HG02610 (cell line): Measurements from ENCODE around the gene GRIP2.

Experiments used
- ATAC-seq: cut with Tn5 transposase; IDR thresholded peaks from one replicate; pipeline ENCODE4 v1.9.1; 2021; ENCODE audit warnings: mild to moderate bottlenecking, moderate library complexity; ENCODE audit not compliant: unreplicated experiment

Gene GRIP2

DNA sequence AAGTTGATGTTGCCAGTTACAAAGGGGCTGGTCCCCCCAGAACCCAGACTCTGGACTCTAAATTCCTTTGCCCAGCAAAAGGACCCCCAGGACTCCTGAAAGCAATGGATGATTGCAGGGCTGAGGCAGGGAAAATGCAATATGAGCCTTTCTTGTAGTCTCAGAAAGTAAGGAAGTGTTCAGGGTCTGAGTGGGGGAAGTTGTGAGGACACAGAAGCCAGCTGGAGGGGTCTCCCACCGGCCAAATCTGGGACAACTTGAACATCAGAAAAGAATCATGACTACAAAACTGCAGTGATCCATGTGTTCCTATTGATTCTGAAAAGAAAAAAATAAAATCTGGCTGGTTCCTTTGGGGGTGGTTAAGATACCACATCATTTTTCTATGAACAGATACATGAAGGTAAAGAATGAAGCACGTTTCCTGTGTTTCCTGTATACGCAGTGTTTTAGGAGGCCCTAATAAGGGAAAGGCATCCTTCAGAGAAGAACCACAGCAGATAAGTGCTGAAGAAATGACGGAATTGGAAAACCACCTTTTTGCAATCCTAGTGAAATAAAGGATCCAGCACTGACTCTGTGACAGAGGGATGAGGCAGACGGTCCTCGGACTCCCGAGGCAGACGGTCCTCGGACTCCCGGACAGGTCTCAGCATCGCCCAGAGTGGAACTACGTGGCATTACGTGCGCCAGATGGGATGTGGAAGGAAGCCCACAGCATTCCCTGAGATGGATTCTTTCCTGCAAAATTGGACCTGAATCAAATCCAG is 22.2 kb upstream of the GRIP2 start:
- no peak for ATAC-seq

DNA sequence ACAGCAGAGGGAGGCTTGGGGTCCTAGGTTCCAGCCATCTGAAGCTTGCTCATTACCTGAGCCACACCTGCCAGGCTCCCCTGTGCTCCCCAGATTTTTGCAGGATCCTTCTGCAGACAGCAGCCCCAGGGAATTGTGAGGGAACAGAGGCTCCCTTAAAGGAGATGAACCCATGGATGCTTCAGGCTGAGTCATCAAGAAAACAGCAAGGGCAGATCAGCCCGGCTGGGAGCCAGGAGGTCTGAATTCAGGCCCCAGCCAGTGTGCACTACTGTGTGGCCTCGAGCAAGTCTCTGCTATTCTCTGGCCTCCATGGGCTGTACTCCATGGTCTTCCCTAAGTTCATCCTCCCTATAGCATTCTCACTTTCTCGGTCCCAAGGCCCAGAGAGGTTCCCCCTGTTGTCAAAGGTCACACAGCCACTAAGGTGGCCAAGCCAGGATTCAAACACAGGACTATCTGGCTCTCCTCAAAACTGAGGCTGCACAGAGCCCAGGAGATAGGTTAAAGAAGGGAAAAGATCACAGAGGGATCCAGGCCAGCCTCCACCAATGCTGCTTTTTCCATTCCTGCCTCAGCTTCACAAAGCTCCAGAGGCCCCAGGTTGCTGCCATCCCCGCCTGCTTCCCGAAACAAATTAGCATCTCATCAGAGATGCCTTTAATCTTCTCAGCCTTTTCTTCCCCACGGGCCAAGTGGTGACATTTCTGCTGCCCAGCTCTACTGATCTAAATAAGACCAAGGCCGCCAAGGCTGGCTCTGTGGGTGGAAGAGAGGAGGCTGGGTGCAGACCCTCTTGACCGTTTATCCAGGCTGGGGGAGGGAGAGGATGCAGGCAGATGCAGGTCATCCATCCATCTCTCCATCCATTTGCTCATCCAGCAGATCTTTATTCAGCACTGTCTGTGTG is 21.2 kb upstream of the GRIP2 start:
- no peak for ATAC-seq

DNA sequence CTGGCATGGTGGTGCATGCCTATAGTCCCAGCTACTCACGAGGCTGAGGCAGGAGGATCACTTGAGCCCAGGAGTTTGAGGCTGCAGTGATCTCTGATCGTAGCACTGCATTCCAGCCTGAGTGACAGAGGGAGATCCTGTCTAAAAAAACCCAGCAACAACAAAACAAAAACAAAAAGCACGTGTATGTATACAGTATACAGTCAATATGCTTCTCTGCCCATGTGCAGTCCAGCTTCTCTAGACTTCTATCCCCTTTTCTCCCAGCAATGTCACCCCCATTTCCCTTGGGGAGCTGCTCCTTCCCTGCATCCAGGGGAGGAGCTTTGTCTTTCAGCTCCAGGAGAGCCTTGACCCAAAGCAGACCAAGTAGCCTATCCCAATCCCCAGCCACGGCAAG is 20.0 kb upstream of the GRIP2 start:
- no peak for ATAC-seq

DNA sequence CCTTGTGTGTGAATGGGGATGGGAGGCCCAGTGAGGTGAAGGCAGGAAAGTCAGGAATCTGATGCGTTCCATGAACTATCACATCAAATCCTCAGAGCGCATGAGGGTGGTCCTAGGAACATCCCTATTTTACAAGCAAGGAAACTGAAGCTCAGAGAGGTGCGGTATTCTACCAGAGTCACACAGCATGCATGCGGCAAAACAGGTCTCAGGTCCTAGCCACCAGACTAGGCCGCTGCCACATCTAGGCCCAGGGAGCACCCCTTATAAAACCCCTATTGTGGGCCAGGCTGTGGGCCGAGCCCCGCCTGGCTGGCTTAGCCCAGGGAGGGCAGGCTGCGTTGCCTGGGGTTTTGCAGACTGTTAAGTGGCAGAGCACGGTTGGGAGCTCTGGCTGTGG is 17.9 kb upstream of the GRIP2 start:
- no peak for ATAC-seq

DNA sequence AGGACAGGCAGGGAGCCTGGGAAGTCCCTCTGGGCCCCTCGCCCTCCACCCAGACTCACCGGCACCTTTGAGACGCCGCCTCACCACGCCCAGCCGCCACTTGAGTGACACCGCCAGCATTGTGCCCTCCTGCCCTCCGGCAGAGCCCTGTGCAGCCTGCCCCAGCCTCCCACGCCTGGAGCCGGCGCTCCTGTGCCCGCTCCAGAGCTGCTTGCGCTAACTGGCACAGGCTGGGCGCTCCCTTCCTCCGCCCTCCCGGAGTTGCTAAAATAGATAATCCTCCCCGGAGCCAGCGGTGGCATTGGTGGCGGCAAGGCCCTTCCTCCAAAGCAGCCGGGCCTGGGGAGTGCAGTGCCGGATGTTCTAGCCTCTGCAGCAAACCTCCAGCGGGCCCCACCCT is 15.7 kb upstream of the GRIP2 start:
- no peak for ATAC-seq

DNA sequence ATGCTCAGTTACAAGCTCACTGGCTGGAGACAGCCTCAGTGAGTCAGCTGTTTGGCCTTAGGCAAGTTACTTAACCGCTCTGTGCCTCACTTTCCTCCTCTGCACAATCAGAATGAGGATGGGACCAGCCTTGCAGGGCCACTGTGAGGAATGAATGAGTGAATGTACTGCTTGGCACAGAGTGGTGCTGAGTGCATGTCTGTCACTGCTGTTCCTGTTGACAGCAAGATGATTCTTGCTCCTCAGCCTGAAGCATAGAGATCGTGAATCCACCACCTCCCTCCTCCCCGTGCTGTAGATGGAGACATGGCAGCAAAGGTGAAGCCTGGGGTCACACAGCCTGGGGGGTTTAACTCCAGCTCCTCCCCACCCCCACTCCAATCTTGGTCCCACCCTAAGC is 14.6 kb upstream of the GRIP2 start:
- ATAC-seq: no peak

DNA sequence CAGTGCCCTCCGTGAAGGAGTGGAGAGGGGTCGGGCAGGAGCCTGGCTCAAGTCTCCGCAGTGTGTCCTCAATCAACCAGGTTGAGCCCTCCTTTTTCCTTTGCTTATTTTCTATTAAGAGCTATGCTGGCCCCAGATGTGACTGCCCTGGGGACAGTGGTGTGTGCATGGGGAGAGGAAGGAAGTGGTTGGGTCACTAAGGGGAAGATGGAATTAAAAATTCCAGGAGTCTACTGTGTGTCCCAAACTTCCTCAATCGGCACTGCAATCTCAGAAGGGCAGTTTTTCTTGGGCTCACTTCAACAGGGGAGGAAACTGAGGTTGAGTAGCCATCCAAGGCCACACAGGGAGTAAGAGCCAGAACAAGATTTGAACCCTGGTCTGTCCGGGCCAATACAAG is 13.7 kb upstream of the GRIP2 start:
- ATAC-seq: no peak

DNA sequence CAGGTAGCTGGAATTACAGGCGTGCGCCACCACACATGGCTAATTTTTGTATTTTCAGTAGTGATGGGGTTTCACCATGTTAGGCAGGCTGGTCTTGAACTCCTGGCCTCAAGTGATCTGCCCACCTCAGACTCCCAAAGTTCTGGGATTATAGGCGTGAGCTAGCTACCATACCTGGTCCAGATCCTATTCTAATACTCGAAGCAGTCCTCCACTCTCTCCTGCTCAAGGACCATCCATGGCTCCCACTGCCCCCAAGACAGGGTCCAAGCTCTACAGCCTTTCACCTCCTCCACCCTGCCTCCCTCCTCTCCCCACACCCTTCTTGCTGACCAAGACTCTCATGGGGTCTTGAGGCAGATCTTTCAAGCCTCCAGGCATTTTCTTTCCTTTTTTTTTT is 12.6 kb upstream of the GRIP2 start:
- no peak for ATAC-seq

DNA sequence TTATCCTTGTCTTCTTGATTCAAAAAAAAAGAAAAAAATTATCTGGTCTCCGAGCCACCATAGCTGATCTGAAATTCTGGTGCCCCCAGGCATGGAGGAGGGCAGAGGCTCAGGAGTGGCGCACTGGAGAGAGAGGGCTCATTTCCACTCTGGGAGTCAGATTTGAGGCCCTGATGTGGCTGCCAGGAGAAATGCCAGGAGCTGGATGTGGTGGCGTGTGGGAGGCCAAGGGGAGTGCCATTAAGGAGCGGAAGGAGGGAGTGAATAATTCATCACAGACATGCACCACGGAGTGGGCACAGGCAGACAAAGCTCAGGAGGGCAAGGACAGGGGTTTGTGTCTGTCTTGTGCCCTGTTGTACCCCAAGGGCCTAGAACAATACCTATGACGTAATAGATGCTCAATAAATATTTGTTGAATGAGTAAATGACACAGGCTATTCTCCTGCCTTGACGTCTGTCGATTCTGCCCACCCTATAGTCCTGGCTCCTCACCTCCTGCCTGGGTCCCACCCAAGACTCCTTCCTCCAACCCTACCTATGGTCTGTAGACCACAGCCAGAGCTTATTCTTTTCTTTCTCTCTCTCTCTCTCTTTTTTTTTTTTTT is 12.0 kb upstream of the GRIP2 start:
- ATAC-seq: no peak

DNA sequence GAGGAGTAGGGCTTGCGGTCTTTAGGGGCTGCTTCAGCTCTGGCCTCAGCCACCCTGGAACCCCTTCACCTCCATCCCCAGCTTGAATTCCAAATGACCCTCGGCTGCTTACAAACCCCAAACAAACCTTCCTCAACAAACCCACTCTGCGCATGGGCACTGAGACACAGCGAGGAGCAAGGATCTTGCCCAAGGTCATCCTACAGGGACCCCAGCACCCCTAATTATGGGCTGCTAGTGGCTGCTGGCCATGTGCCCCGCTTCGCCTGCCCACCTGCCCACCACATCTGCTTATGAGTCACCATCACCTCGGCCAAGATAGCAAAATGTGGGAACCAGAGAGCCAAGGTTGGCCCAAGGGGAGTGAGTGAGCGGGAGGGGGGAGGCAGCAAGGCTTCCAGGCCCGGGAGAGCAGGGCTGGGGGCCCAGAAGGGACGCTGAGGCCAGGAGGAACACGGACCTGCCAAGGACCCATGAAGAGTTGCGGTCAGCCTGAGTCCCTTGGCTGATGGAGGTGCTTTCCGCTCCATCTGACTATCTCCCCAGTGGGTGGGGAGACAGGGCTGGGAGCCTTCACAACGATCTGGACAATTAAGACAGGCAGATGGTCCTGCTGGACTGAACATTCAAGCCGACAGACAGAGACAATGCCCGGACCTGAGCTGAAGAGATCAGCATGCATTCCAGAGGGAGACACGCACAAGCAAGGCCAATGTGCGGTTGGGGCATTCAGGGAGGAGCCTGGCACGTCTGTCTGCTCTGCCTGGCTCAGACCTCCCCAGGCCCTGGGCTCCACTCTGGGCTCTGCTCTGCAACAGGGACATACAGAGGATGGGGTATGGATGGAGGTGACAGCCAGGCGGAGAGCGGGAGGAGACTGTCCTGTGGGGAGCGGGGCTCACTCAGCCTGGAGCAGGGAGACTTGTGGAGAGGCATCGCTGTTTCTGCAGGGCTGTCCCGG is 10.8 kb upstream of the GRIP2 start:
- ATAC-seq: no peak

DNA sequence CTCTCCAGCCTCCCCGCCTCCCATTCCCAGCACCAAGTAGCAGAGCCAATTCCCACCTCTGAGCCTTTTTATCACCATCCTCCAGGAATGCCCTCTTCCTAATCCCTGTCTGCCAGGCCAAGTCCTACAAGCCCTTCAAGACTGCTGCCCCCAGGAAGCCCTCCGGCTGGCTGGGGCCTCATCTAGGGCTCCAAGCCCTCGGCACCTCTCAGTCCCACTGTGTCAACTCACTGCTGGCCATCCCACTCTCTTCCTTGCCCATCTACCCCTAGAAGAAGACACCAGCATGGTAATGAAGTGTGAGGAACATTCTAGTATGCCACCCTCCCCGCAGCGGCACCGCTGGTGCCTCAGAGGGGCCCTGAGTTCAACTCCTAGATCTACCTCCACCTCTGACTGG is 10.0 kb upstream of the GRIP2 start:
- no peak for ATAC-seq

DNA sequence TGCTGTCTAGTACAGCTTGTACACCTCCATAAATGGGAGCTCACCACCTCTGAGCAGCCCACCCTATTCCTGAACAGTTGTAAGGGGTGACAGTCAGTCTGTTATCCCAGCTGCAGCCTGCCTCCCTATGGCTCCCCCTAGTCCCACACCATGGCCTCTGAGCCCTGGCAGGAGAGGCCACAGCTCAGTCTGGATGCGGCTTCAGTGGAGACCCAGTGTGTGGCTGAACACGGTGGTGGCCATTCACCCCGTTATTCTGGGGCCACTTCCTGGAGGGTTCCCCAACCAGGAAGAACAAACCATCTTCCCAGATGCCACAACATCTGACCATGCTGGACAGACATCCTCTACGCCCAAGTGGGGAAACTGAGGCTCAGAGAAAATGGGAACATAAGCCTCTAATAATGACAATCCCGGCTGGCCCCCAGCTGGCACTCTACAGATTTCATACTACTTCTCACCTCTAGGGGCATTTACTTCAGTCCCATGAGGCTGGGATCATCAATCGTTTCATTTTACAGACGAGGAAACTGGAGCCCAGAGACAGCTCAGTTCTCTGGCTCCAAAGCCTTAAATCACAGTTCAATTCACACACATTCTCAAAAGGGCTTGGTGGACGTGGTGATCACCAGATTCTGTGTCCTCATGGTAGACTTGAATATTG is 9.2 kb upstream of the GRIP2 start:
- no peak for ATAC-seq

DNA sequence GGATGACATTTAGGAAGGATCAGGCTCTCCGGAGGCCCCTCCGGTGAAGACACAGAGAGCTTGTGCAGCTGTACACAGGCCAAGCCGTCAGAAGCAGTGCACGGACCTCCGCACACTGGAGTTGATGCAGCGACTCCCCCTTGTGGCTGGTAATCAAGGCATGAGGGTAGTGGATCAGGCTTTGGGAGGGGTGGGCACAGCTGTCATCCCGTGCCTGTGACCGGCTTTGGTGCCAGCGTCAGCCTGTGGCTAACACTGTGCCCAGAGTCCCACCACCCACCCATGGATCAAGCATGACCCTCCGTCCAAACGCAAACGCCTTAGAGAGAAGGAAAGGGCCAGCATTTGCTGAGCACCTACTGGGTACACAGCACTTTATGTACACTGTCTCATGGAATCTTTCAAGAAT is 8.2 kb upstream of the GRIP2 start:
- no peak for ATAC-seq

DNA sequence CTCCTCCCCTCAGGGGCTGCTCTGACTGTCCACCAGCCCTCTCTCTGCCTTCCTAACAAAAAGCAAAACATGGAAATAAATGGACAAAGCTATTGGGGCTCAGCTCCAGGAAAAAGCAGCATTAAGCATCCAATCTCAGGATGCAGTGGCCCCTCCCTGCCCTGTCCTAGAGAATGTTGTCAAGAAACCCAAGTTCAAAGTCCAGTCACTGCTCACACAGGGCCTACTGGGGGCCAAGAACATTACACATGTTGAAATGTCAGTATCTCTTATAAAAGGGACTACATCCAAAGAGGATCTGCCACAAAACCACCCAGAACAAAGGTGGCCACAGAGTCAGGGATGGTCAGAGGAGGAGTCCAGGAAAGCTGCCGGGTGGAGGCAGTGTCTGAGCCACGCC is 7.6 kb upstream of the GRIP2 start:
- no peak for ATAC-seq

DNA sequence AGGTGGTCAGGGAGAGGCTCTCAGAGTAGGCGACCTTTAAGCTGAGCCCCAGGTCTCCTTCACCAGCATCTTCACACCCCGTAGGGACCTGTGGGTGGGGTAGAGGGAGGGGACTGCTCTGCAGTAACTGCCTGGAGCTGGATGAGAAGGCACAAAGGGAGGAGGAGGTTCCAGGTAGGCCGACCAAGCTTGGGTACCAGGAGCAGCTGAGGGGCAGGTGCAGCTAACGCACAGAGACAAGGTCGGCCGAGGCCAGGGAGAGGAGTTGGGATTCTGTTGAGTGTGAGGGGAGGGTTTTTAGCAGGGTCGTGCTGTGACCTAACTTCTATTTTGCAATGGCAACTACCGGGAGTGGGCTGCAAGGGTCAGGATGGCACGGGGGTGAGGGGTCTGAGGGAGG is 5.9 kb upstream of the GRIP2 start:
- no peak for ATAC-seq

DNA sequence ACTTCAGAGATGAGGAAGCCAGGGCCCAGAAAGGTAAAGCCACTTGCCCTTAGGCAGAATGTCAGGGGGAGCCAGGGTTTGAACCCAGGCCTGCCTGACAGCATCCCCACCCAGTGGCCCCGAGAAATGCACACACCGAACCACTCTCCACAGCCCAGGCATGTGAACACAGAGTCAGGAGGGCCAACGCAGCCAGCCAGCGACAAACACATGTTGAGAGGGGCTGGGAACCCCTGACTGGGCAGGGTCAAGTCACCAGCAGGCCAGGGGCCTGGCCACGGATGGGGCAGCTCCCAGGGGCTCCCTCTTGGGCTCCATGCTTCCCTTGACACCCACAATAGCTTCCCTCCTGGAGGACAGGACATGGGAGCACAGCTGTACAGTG is 5.1 kb upstream of the GRIP2 start:
- no peak for ATAC-seq

DNA sequence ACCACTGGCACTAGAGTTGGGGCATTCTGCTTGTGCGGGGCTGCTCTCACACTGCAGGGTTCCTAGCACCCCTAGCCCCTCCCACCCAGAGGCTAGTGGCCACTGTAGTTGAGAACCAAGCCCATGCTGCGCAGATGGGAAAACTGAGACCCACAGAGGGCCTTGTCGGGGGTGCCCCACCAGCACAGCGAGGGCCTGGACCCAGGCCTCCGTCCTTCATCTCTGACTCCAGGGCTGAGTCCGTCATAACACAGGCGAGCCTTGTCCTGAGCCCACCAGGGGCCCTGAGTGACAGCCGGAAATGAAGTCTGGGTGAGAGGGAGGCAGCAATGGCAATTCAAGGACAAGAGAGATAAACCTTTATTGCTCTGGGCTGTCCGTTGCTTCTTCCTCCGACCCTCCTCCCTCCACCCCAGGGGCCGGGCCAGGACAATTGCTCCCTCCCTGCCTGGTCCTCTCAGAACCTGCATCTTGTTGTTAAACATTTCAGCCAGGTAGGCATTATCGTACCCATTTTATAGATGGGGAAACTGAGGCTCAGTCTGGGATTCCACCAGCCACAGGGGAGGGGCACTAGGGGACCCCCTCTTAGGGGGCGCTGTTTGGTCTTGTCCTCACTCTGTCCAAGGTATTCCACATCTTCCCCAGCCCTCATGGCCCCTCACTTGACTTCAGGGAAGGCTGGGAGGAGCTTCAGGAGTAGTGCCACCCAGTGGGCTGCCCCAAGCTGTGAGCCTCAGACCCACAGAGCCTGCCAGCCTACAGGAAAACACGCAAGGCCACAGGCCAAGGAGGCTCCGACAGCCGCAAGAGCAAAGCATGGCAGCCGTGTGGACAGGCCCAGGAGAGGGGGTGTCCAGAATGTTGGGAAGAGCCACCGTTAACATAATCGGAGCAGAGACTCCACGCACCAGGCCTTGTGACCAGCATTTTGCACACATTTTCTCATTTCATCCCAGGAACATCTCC is 4.4 kb upstream of the GRIP2 start:
- no peak for ATAC-seq

DNA sequence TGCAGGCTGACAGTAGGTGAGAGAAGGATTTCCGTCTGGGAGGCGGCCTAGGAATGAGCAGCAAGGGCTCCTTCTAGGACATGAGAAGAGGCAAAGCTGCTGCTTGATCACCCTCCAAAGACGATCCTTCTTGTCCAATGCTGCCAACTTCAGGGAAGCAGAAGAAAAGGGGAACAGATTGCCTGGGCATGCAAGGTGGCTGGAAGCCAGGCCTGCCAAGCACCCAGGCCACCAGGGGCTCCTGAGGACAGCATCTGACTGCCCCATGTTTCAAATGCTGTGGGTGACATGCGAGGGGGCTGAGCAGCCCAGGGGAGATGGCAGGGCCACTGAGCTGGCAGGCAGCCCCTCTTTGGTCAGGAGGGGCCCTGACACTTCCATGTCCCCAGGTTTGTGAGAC is 3.3 kb upstream of the GRIP2 start:
- no peak for ATAC-seq

DNA sequence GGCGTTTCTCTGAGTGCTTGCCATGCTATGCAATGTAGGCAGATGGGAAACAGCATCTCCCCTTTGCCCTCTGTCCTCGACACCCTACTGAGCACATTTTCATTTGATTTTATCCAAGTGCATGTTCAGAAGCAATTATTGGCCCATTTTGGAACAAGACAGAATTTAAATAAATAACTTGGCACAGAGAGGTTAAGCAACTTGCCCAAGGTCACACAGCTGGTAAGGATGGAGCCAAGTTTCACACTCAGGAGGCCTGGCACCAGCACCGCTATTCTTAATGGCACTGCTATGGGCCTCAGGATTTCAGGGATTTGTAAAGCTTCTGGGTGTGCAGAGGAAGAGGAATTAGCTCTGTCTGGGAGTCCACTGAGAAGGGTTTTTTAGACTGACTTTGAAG is 2.5 kb upstream of the GRIP2 start:
- no peak for ATAC-seq
